Esophagus (tissue), 2 donors: ENCODE results near the gene MARCHF10. TPM values are rescaled to one million over a fixed set of nuclear protein-coding genes. Genes with fewer than 3 reads are reported as not detected.

Experiments used
- H3K27ac ChIP-seq, 2 donors: one replicate each; pipeline ENCODE4 v1.5.1; 2013; ENCODE audit warnings: low read depth in 2 of 2, mild to moderate bottlenecking in 2 of 2, inconsistent platforms in 1 of 2, low read length in 1 of 2, moderate library complexity in 1 of 2
- H3K27me3 ChIP-seq, 2 donors: one replicate each; pipeline ENCODE4 v1.6.1; 2013; ENCODE audit warnings: low read length in 2 of 2, control low read depth in 1 of 2, mild to moderate bottlenecking in 1 of 2; ENCODE audit not compliant: insufficient read depth in 2 of 2, control insufficient read depth in 1 of 2
- H3K36me3 ChIP-seq, 2 donors: one replicate each; pipeline ENCODE4 v1.6.1; 2013; ENCODE audit warnings: low read length in 1 of 2; ENCODE audit not compliant: control insufficient read depth in 2 of 2, insufficient read depth in 2 of 2
- H3K4me1 ChIP-seq, 2 donors: one replicate each; pipeline ENCODE4 v1.6.1; 2013; ENCODE audit warnings: low read length in 1 of 2; ENCODE audit not compliant: control insufficient read depth in 2 of 2, insufficient read depth in 2 of 2
- H3K4me3 ChIP-seq, 2 donors: one replicate each; pipeline ENCODE4 v1.5.1; 2013; ENCODE audit warnings: low read length in 2 of 2, mild to moderate bottlenecking in 2 of 2, low read depth in 1 of 2, moderate library complexity in 1 of 2
- H3K9me3 ChIP-seq, 2 donors: one replicate each; pipeline ENCODE4 v1.6.1; 2013; ENCODE audit warnings: mild to moderate bottlenecking in 2 of 2, low read depth in 1 of 2, low read length in 1 of 2, moderate library complexity in 1 of 2; ENCODE audit not compliant: control insufficient read depth in 2 of 2, insufficient read depth in 1 of 2
- WGBS, 2 donors: extraction: QIAGEN DNeasy Blood & Tissue Kit; methylation state at CpG; one replicate each; pipeline ENCODE4 v1.1.7; 2013; 5-methylcytosine and 5-hydroxymethylcytosine counted together
- polyA plus RNA-seq, 2 donors: library from polyadenylated mRNA; stranded (reverse); fragments of 200-250 nt; gene quantifications; one replicate each; pipeline ENCODE4 v1.2.3, GENCODE V29; 2013
- donor health status: healthy with polysubstance abuse.
- donor health status: Bipolar disorder and iron deficiency.

The MARCHF10 gene
- polyA plus RNA-seq, 2 donors = 0.10 to 0.14 TPM

- Histone ChIP-seq H3K27ac (no peak overlapping the region), H3K9me3 (no peaks in the 10 kb centered on the region), H3K36me3 (no peaks in the 10 kb centered on the region), H3K4me1 (peaks cover 0 to 2% of the 10 kb centered on the region in 2 donors), H3K4me3 (no peak overlapping the region), H3K27me3 (no peaks in the 10 kb centered on the region)
- 59 to 63% methylated on average over 8 of the region's 8 CpGs for WGBS, 2 donors
These were observed 61.2 kb downstream of the MARCHF10 start for GRCh38 chr17:62746941-62747340.

- WGBS, 2 donors = 56 to 60% methylated on average over 7 of the region's 7 CpGs
- no peak overlapping the region for H3K27ac ChIP-seq
- no peaks in the 10 kb centered on the region for H3K27me3 ChIP-seq
- no peaks in the 10 kb centered on the region for H3K36me3 ChIP-seq
- no peaks in the 10 kb centered on the region for H3K9me3 ChIP-seq
- H3K4me3 ChIP-seq = no peak overlapping the region
- peaks cover 0 to 2% of the 10 kb centered on the region in 2 donors for H3K4me1 ChIP-seq
These were observed 62.3 kb downstream of the MARCHF10 start for GRCh38 chr17:62745806-62746205.

- H3K4me1 ChIP-seq = peaks cover 0 to 2% of the 10 kb centered on the region in 2 donors
- H3K4me3 ChIP-seq = no peak overlapping the region
- H3K36me3 ChIP-seq = no peaks in the 10 kb centered on the region
- H3K27ac ChIP-seq = no peak overlapping the region
- H3K27me3 ChIP-seq = no peaks in the 10 kb centered on the region
- WGBS, 2 donors = 76 to 84% methylated on average over 7 of the region's 7 CpGs
- H3K9me3 ChIP-seq = no peaks in the 10 kb centered on the region
These were observed 63.9 kb downstream of the MARCHF10 start for GRCh38 chr17:62744259-62744658.

- H3K27me3 ChIP-seq = no peaks in the 10 kb centered on the region
- no peak overlapping the region for H3K27ac ChIP-seq
- no peak overlapping the region for H3K4me3 ChIP-seq
- no peaks in the 10 kb centered on the region for H3K36me3 ChIP-seq
- no peaks in the 10 kb centered on the region for H3K9me3 ChIP-seq
- H3K4me1 ChIP-seq = peaks cover 0 to 2% of the 10 kb centered on the region in 2 donors
- WGBS, 2 donors = 85 to 89% methylated on average over 4 of the region's 4 CpGs
These were observed 66.8 kb downstream of the MARCHF10 start for GRCh38 chr17:62741290-62741689.

GRCh38 chr17:62739645-62740388 is 68.3 kb downstream of the MARCHF10 start:
- 89 to 90% methylated on average over 16 of the region's 16 CpGs for WGBS, 2 donors
- no peak overlapping the region for H3K27ac ChIP-seq
- H3K4me3 ChIP-seq = no peak overlapping the region

GRCh38 chr17:62738281-62738680 is 69.8 kb downstream of the MARCHF10 start:
- no peak overlapping the region for H3K4me3 ChIP-seq
- no peaks in the 10 kb centered on the region for H3K36me3 ChIP-seq
- no peaks in the 10 kb centered on the region for H3K27me3 ChIP-seq
- no peak overlapping the region for H3K27ac ChIP-seq
- WGBS, 2 donors = 91 to 93% methylated on average over 9 of the region's 9 CpGs
- H3K4me1 ChIP-seq = no peaks in the 10 kb centered on the region
- H3K9me3 ChIP-seq = no peaks in the 10 kb centered on the region

More at GRCh38 chr17:62739645-62740388, 68.3 kb downstream of the MARCHF10 start:
- Histone ChIP-seq H3K36me3 (no peaks in the 10 kb centered on the region), H3K27me3 (no peaks in the 10 kb centered on the region), H3K9me3 (no peaks in the 10 kb centered on the region), H3K4me1 (no peaks in the 10 kb centered on the region)

GRCh38 chr17:62737513-62737912 is 70.6 kb downstream of the MARCHF10 start:
- no peaks in the 10 kb centered on the region for H3K27me3 ChIP-seq
- H3K9me3 ChIP-seq = no peaks in the 10 kb centered on the region
- WGBS, 2 donors = 53 to 64% methylated on average over 8 of the region's 8 CpGs
- no peak overlapping the region for H3K27ac ChIP-seq
- H3K36me3 ChIP-seq = no peaks in the 10 kb centered on the region
- no peaks in the 10 kb centered on the region for H3K4me1 ChIP-seq
- no peak overlapping the region for H3K4me3 ChIP-seq

- no peak overlapping the region for H3K27ac ChIP-seq
- H3K4me1 ChIP-seq = no peaks in the 10 kb centered on the region
- H3K4me3 ChIP-seq = no peak overlapping the region
- no peaks in the 10 kb centered on the region for H3K9me3 ChIP-seq
- no peaks in the 10 kb centered on the region for H3K27me3 ChIP-seq
- 57 to 70% methylated on average over 7 of the region's 7 CpGs for WGBS, 2 donors
- no peaks in the 10 kb centered on the region for H3K36me3 ChIP-seq
These were observed 73.0 kb downstream of the MARCHF10 start for GRCh38 chr17:62735044-62735651.

- no peaks in the 10 kb centered on the region for H3K36me3 ChIP-seq
- H3K27me3 ChIP-seq = no peaks in the 10 kb centered on the region
- WGBS, 2 donors = 52 to 70% methylated on average over 5 of the region's 5 CpGs
- H3K9me3 ChIP-seq = no peaks in the 10 kb centered on the region
- H3K4me3 ChIP-seq = no peak overlapping the region
- H3K27ac ChIP-seq = no peak overlapping the region
- no peaks in the 10 kb centered on the region for H3K4me1 ChIP-seq
These were observed 76.0 kb downstream of the MARCHF10 start for GRCh38 chr17:62732125-62732524.
